Neural cell (in vitro differentiated cells): ENCODE results near the gene CTNNA2. TPM values are rescaled to one million over a fixed set of nuclear protein-coding genes. Genes with fewer than 3 reads are reported as not detected.

Source experiments
- H2AFZ ChIP-seq: fragments of 200-600, 300-800 bp; sonication (generic), shearing (Covaris generic); 2 replicates; pipeline ENCODE4 v1.6.0; 2014; ENCODE audit warnings: low read depth, mild to moderate bottlenecking, antibody characterized with exemption, low read length, moderate library complexity
- H3F3A ChIP-seq: fragments of 200-600 bp; shearing (Covaris generic); 2 replicates; pipeline ENCODE4 v1.6.1; 2016; ENCODE audit warnings: mild to moderate bottlenecking, moderate library complexity, mixed read lengths, antibody characterized with exemption, low read length; ENCODE audit not compliant: insufficient read depth, poor library complexity, severe bottlenecking
- H3K27ac ChIP-seq: fragments of 200-600, 300-800 bp; sonication (generic), shearing (Covaris generic); 2 replicates; pipeline ENCODE4 v1.5.1; 2014; ENCODE audit warnings: mild to moderate bottlenecking, low read length, moderate library complexity
- H3K27me3 ChIP-seq: fragments of 300-800, 200-600 bp; sonication (generic), shearing (Covaris generic); 2 replicates; pipeline ENCODE4 v1.6.0; 2014; ENCODE audit warnings: mild to moderate bottlenecking, low read depth, low read length, moderate library complexity; ENCODE audit not compliant: insufficient read depth
- H3K36me3 ChIP-seq: fragments of 300-800, 200-600 bp; sonication (generic), shearing (Covaris generic); 2 replicates; pipeline ENCODE4 v1.5.1; 2014; ENCODE audit warnings: mild to moderate bottlenecking, antibody characterized with exemption, low read length, moderate library complexity; ENCODE audit not compliant: insufficient read depth
- H3K4me2 ChIP-seq: fragments of 300-800, 200-600 bp; sonication (generic), shearing (Covaris generic); 2 replicates; pipeline ENCODE4 v1.6.0; 2014; ENCODE audit warnings: mild to moderate bottlenecking, low read length
- H3K4me3 ChIP-seq: fragments of 300-800, 200-600 bp; sonication (generic), shearing (Covaris generic); 2 replicates; pipeline ENCODE4 v1.5.1; 2014; ENCODE audit warnings: mild to moderate bottlenecking, low read length, moderate library complexity
- H3K79me2 ChIP-seq: fragments of 200-600 bp; shearing (Covaris generic); replicated peaks from 2 replicates; pipeline ENCODE4 v1.6.0; 2014; ENCODE audit warnings: mild to moderate bottlenecking, low read length, moderate library complexity; ENCODE audit not compliant: insufficient read depth
- H3K9ac ChIP-seq: fragments of 300-800, 200-600 bp; sonication (generic), shearing (Covaris generic); 2 replicates; pipeline ENCODE4 v1.6.1; 2016; ENCODE audit warnings: mild to moderate bottlenecking, low read length, mixed read lengths
- H3K9me2 ChIP-seq: fragments of 200-600 bp; shearing (Covaris generic); 2 replicates; pipeline ENCODE4 v1.6.1; 2016; ENCODE audit warnings: mild to moderate bottlenecking, low read length, mixed read lengths; ENCODE audit not compliant: insufficient read depth
- H3K9me3 ChIP-seq: fragments of 200-600, 300-800 bp; sonication (generic), shearing (Covaris generic); 2 replicates; pipeline ENCODE4 v1.6.1; 2016; ENCODE audit warnings: mild to moderate bottlenecking, mixed run types, low read length, moderate library complexity, mixed read lengths
- H4K20me1 ChIP-seq: fragments of 200-600 bp; shearing (Covaris generic); 2 replicates; pipeline ENCODE4 v1.6.1; 2016; ENCODE audit warnings: mild to moderate bottlenecking, mixed run types; ENCODE audit not compliant: insufficient read depth
- CTCF ChIP-seq: fragments of 450-650 bp; IDR thresholded peaks from 2 replicates; pipeline ENCODE4 v1.5.1; 2014; ENCODE audit warnings: antibody characterized with exemption, mild to moderate bottlenecking, moderate library complexity; ENCODE audit not compliant: poor library complexity, severe bottlenecking
- EP300 ChIP-seq: fragments of 450-650 bp; conservative IDR thresholded peaks from 2 replicates; pipeline ENCODE4 v1.6.1; 2014; ENCODE audit warnings: antibody characterized with exemption, mild to moderate bottlenecking, moderate library complexity; ENCODE audit not compliant: poor library complexity, severe bottlenecking
- EZH2 ChIP-seq: fragments of 200-600, 300-800 bp; shearing (Covaris generic), sonication (generic); IDR thresholded peaks from 2 replicates; pipeline ENCODE4 v1.6.1; 2014; ENCODE audit warnings: antibody characterized with exemption, low read length, borderline replicate concordance, mild to moderate bottlenecking; ENCODE audit not compliant: insufficient read depth, poor library complexity, severe bottlenecking
- MXI1 ChIP-seq: fragments of 450-650 bp; conservative IDR thresholded peaks from 2 replicates; pipeline ENCODE4 v1.6.1; 2014; ENCODE audit warnings: antibody characterized with exemption, mild to moderate bottlenecking; ENCODE audit not compliant: poor library complexity, severe bottlenecking
- POLR2AphosphoS5 ChIP-seq: IDR thresholded peaks from 2 replicates; pipeline ENCODE4 v1.6.1; 2012
- RAD21 ChIP-seq: fragments of 450-650 bp; conservative IDR thresholded peaks from 2 replicates; pipeline ENCODE4 v1.6.1; 2014; ENCODE audit warnings: antibody characterized with exemption, mild to moderate bottlenecking, moderate library complexity
- REST ChIP-seq: IDR thresholded peaks from 2 replicates; pipeline ENCODE4 v1.6.1; 2012; ENCODE audit warnings: borderline replicate concordance
- SMC3 ChIP-seq: fragments of 450-650 bp; conservative IDR thresholded peaks from 2 replicates; pipeline ENCODE4 v1.6.1; 2014; ENCODE audit warnings: antibody characterized with exemption, mild to moderate bottlenecking, moderate library complexity; ENCODE audit not compliant: poor library complexity
- TAF1 ChIP-seq: IDR thresholded peaks from 2 replicates; pipeline ENCODE4 v1.6.1; 2012; ENCODE audit warnings: low read depth
- polyA plus RNA-seq: library from polyadenylated mRNA; depleted of rRNA; stranded (reverse); fragments of >200 nt; gene quantifications from 2 replicates; pipeline ENCODE4 v1.2.3, GENCODE V29; 2014

CTNNA2 gene
- polyA plus RNA-seq, 1 donor from 2014 or later = 194 TPM

GRCh38 chr2:79901161-79901560 lies 388.3 kb downstream of the CTNNA2 start:
- H3K36me3 ChIP-seq = no peaks in the 10 kb centered on the region
- TF ChIP-seq EZH2 (no peak), RAD21 (no peak), SMC3 (no peak), TAF1 (no peak), CTCF (no peak), REST (no peak), POLR2AphosphoS5 (no peak), EP300 (no peak), MXI1 (no peak)
- H3K4me2 ChIP-seq = no peak overlapping the region

GRCh38 chr2:79903222-79904000 lies 390.6 kb downstream of the CTNNA2 start:
- Histone ChIP-seq H3K4me2 (no peak overlapping the region), H3K9ac (no peak overlapping the region), H3K9me3 (no peaks in the 10 kb centered on the region), H3K79me2 (no peaks in the 10 kb centered on the region), H3F3A (no peaks in the 10 kb centered on the region), H3K27ac (no peak overlapping the region), H2AFZ (no peak overlapping the region), H3K36me3 (no peaks in the 10 kb centered on the region), H3K4me3 (no peak overlapping the region), H4K20me1 (no peaks in the 10 kb centered on the region), H3K9me2 (no peaks in the 10 kb centered on the region), H3K27me3 (no peaks in the 10 kb centered on the region)
- TF ChIP-seq RAD21 (no peak), EP300 (no peak), CTCF (no peak), EZH2 (no peak), TAF1 (no peak), SMC3 (no peak), POLR2AphosphoS5 (no peak), REST (no peak), MXI1 (no peak)

More at GRCh38 chr2:79901161-79901560, 388.3 kb downstream of the CTNNA2 start:
- H3K27ac ChIP-seq = no peak overlapping the region
- no peak overlapping the region for H2AFZ ChIP-seq
- H3K27me3 ChIP-seq = no peaks in the 10 kb centered on the region
- H3F3A ChIP-seq = no peaks in the 10 kb centered on the region
- no peaks in the 10 kb centered on the region for H3K9me3 ChIP-seq
- no peaks in the 10 kb centered on the region for H4K20me1 ChIP-seq
- H3K4me3 ChIP-seq = no peak overlapping the region
- H3K79me2 ChIP-seq = no peaks in the 10 kb centered on the region
- H3K9me2 ChIP-seq = no peaks in the 10 kb centered on the region
- H3K9ac ChIP-seq = no peak overlapping the region
